Measurements from ENCODE around the gene LGALS7.

LGALS7 gene

GRCh38 chr19:38737281-38737865 lies 35.9 kb downstream of the LGALS7 start:
- TF ChIP-seq CTCF (IDR thresholded peaks at IDR 0.05; ENCODE audit: insufficient read depth, low read length, poor library complexity, severe bottlenecking) = no peak
- Histone ChIP-seq H3K36me3 (ENCODE audit: control insufficient read depth, insufficient read depth, low read length) (no peaks in the 10 kb centered on the region), H3K27me3 (replicated peaks; ENCODE audit: control insufficient read depth, insufficient read depth, low read length) (no peaks in the 10 kb centered on the region), H3K4me3 (replicated peaks; ENCODE audit: low read depth, low read length) (peak overlapping the region; percentile 15; the same call in 1 of the 2 replicates)
- DNase-seq (ENCODE audit: extremely low read depth, insufficient read length) = no peak

- Histone ChIP-seq H3K27me3 (replicated peaks; ENCODE audit: control insufficient read depth, insufficient read depth, low read length) (no peaks in the 10 kb centered on the region), H3K36me3 (ENCODE audit: control insufficient read depth, insufficient read depth, low read length) (no peaks in the 10 kb centered on the region), H3K4me3 (replicated peaks; ENCODE audit: low read depth, low read length) (peak overlapping the region; percentile 52)
- peak; percentile 52 for DNase-seq (ENCODE audit: extremely low read depth, insufficient read length)
- no peak for TF ChIP-seq CTCF (IDR thresholded peaks at IDR 0.05; ENCODE audit: insufficient read depth, low read length, poor library complexity, severe bottlenecking)
These were observed 36.7 kb downstream of the LGALS7 start for GRCh38 chr19:38736413-38737280.

- DNase-seq (ENCODE audit: extremely low read depth, insufficient read length) = peak; percentile 68
- Histone ChIP-seq H3K4me3 (replicated peaks; ENCODE audit: low read depth, low read length) (peak overlapping the region; percentile 52), H3K27me3 (replicated peaks; ENCODE audit: control insufficient read depth, insufficient read depth, low read length) (no peaks in the 10 kb centered on the region), H3K36me3 (ENCODE audit: control insufficient read depth, insufficient read depth, low read length) (peaks cover 2% of the 10 kb centered on the region; the same call in 1 of the 2 replicates)
- TF ChIP-seq CTCF (IDR thresholded peaks at IDR 0.05; ENCODE audit: insufficient read depth, low read length, poor library complexity, severe bottlenecking) = no peak
These were observed 37.3 kb downstream of the LGALS7 start for GRCh38 chr19:38736036-38736412.

GRCh38 chr19:38735257-38735686 lies 38.0 kb downstream of the LGALS7 start:
- H3K36me3 ChIP-seq (ENCODE audit: control insufficient read depth, insufficient read depth, low read length) = peaks cover 5% of the 10 kb centered on the region
- TF ChIP-seq CTCF (IDR thresholded peaks at IDR 0.05; ENCODE audit: insufficient read depth, low read length, poor library complexity, severe bottlenecking) = no peak
- no peaks in the 10 kb centered on the region for H3K27me3 ChIP-seq (replicated peaks; ENCODE audit: control insufficient read depth, insufficient read depth, low read length)
- peak; percentile 57 for DNase-seq (ENCODE audit: extremely low read depth, insufficient read length)
- peak overlapping the region; percentile 63 for H3K4me3 ChIP-seq (replicated peaks; ENCODE audit: low read depth, low read length)

- peaks cover 5% of the 10 kb centered on the region for H3K36me3 ChIP-seq (ENCODE audit: control insufficient read depth, insufficient read depth, low read length)
- TF ChIP-seq CTCF (IDR thresholded peaks at IDR 0.05; ENCODE audit: insufficient read depth, low read length, poor library complexity, severe bottlenecking) = no peak
- no peaks in the 10 kb centered on the region for H3K27me3 ChIP-seq (replicated peaks; ENCODE audit: control insufficient read depth, insufficient read depth, low read length)
- H3K4me3 ChIP-seq (replicated peaks; ENCODE audit: low read depth, low read length) = peak overlapping the region; percentile 63
- DNase-seq (ENCODE audit: extremely low read depth, insufficient read length) = peak; percentile 63
These were observed 38.7 kb downstream of the LGALS7 start for GRCh38 chr19:38734426-38735256.

Data from GM06990 (cell line).